SK-N-SH treated with all-trans-retinoic acid at 6 μM for 48 hours (cell line): Measurements from ENCODE around the gene DNAJC9.
A peak's percentile ranks its signal among the peaks of the same experiment; 100 is the strongest.

Source experiments
- ATAC-seq: fragments of 200-7000 bp; cut with Tn5 transposase; 3 replicates; pipeline ENCODE4 v1.9.1; 2020; ENCODE audit warnings: mild to moderate bottlenecking, moderate library complexity
- ARNTL ChIP-seq: fragments of 450-650 bp; formaldehyde crosslinking; IDR thresholded peaks from 2 replicates; pipeline ENCODE4 v1.5.0; 2020; ENCODE audit warnings: low read depth, mild to moderate bottlenecking, moderate library complexity, borderline replicate concordance
- CSDC2 ChIP-seq: fragments of 250-450 bp; sonication (Bioruptor Pico); IDR thresholded peaks from 2 replicates; pipeline ENCODE4 v1.5.0; 2020; ENCODE audit warnings: mild to moderate bottlenecking, moderate library complexity
- CSRNP3 ChIP-seq: fragments of 250-450 bp; sonication (Bioruptor Pico); IDR thresholded peaks from 2 replicates; pipeline ENCODE4 v1.5.1; 2021; ENCODE audit warnings: mild to moderate bottlenecking, moderate library complexity
- ESRRG ChIP-seq: fragments of 250-450 bp; sonication (Bioruptor Pico); IDR thresholded peaks from 2 replicates; pipeline ENCODE4 v1.6.1; 2021; ENCODE audit warnings: mild to moderate bottlenecking
- GLIS3 ChIP-seq: fragments of 250-450 bp; sonication (Bioruptor Pico); IDR thresholded peaks from 2 replicates; pipeline ENCODE4 v1.5.0; 2020; ENCODE audit warnings: mild to moderate bottlenecking, moderate library complexity
- OSR1 ChIP-seq: fragments of 250-450 bp; sonication (Bioruptor Pico); IDR thresholded peaks from 2 replicates; pipeline ENCODE4 v1.8.0; 2022; ENCODE audit warnings: moderate library complexity, mild to moderate bottlenecking, inconsistent platforms
- POU6F1 ChIP-seq: fragments of 250-450 bp; sonication (Bioruptor Pico); IDR thresholded peaks from 2 replicates; pipeline ENCODE4 v1.8.0; 2021; ENCODE audit warnings: low read depth, mild to moderate bottlenecking, moderate library complexity, borderline replicate concordance
- PPARA ChIP-seq: fragments of 250-450 bp; sonication (Bioruptor Pico); IDR thresholded peaks from 2 replicates; pipeline ENCODE4 v1.5.0; 2020; ENCODE audit warnings: mild to moderate bottlenecking, borderline replicate concordance
- RARB ChIP-seq: fragments of 250-450 bp; sonication (Bioruptor Pico); IDR thresholded peaks from 2 replicates; pipeline ENCODE4 v1.8.0; 2021; ENCODE audit warnings: mild to moderate bottlenecking, moderate library complexity
- SNAI2 ChIP-seq: fragments of 250-450 bp; sonication (Bioruptor Pico); IDR thresholded peaks from 2 replicates; pipeline ENCODE4 v1.5.0; 2020; ENCODE audit warnings: mild to moderate bottlenecking, moderate library complexity
- TCF4 ChIP-seq: fragments of 250-450 bp; sonication (Bioruptor Pico); IDR thresholded peaks from 2 replicates; pipeline ENCODE4 v1.8.0; 2021; ENCODE audit warnings: mild to moderate bottlenecking, moderate library complexity, borderline replicate concordance
- TOX ChIP-seq: fragments of 250-450 bp; sonication (Bioruptor Pico); IDR thresholded peaks from 2 replicates; pipeline ENCODE4 v1.8.0; 2021; ENCODE audit warnings: mild to moderate bottlenecking, moderate library complexity, borderline replicate concordance
- ZC3H10 ChIP-seq: fragments of 250-450 bp; sonication (Bioruptor Pico); IDR thresholded peaks from 2 replicates; pipeline ENCODE4 v1.5.1; 2021; ENCODE audit warnings: mild to moderate bottlenecking, moderate library complexity
- ZFP30 ChIP-seq: fragments of 450-650 bp; formaldehyde crosslinking; IDR thresholded peaks from 2 replicates; pipeline ENCODE4 v1.5.0; 2022; ENCODE audit warnings: mild to moderate bottlenecking, moderate library complexity
- ZNF565 ChIP-seq: fragments of 450-650 bp; formaldehyde crosslinking; conservative IDR thresholded peaks from 2 replicates; pipeline ENCODE4 v1.5.0; 2020; ENCODE audit warnings: low read depth, mild to moderate bottlenecking, moderate library complexity
- ZNF70 ChIP-seq: fragments of 450-650 bp; formaldehyde crosslinking; IDR thresholded peaks from 2 replicates; pipeline ENCODE4 v1.5.0; 2020; ENCODE audit warnings: mild to moderate bottlenecking, moderate library complexity
- ZNF8 ChIP-seq: fragments of 450-650 bp; formaldehyde crosslinking; IDR thresholded peaks from 2 replicates; pipeline ENCODE4 v1.5.0; 2020; ENCODE audit warnings: mild to moderate bottlenecking, moderate library complexity
- TF ChIP-seq, protein P1 (sequence below): fragments of 250-450 bp; sonication (Bioruptor Pico); IDR thresholded peaks from 2 replicates; pipeline ENCODE4 v1.5.0; 2020; ENCODE audit warnings: mild to moderate bottlenecking, moderate library complexity

The DNAJC9 gene

DNA sequence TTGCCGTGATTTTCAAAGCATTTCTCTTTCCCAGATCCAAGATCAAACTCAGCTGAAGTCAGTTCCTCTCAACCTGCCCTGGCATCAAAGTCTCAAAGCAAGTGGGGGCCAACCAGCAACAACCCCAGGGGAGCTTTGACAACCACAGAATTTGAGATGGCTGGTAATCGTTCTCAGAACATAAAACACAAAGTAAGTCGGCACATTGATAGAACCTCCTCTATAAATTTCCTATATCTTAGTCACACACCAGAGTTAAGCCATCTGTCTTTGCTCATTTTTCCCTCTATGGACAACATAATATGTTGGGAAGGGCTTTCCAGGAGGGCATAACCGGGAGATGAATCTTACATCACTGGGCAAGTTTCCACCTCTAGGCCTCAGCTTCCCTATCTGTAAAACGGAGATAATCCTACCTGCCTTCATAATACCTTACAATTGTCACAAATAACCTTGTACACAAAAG, 1.2 kb upstream of the DNAJC9 start:
- no peak for ATAC-seq
- TF ChIP-seq ZFP30 (CRISPR knock-in tag) (no peak), ZNF70 (CRISPR knock-in tag) (no peak), PPARA (no peak), OSR1 (CRISPR knock-in tag) (no peak), ARNTL (CRISPR knock-in tag) (no peak)
- TF ChIP-seq, all 23 proteins: peak for 0

GRCh38 chr10:73247509-73248258, 629 bp upstream of the DNAJC9 start:
- no peak for ATAC-seq
- TF ChIP-seq CSDC2: no peak
- TF ChIP-seq CSRNP3 (CRISPR knock-in tag): peak; percentile 18; the same call in 1 of the 2 replicates
- no peak for TF ChIP-seq OSR1 (CRISPR knock-in tag)
- TF ChIP-seq ZC3H10: no peak

GRCh38 chr10:73246322-73246645, 771 bp downstream of the DNAJC9 start:
- no peak for TF ChIP-seq CSDC2
- no peak for TF ChIP-seq GLIS3 (CRISPR knock-in tag)
- no peak for TF ChIP-seq TOX
- no peak for TF ChIP-seq RARB
- no peak for TF ChIP-seq ZNF70 (CRISPR knock-in tag)
- TF ChIP-seq, protein P1, sequence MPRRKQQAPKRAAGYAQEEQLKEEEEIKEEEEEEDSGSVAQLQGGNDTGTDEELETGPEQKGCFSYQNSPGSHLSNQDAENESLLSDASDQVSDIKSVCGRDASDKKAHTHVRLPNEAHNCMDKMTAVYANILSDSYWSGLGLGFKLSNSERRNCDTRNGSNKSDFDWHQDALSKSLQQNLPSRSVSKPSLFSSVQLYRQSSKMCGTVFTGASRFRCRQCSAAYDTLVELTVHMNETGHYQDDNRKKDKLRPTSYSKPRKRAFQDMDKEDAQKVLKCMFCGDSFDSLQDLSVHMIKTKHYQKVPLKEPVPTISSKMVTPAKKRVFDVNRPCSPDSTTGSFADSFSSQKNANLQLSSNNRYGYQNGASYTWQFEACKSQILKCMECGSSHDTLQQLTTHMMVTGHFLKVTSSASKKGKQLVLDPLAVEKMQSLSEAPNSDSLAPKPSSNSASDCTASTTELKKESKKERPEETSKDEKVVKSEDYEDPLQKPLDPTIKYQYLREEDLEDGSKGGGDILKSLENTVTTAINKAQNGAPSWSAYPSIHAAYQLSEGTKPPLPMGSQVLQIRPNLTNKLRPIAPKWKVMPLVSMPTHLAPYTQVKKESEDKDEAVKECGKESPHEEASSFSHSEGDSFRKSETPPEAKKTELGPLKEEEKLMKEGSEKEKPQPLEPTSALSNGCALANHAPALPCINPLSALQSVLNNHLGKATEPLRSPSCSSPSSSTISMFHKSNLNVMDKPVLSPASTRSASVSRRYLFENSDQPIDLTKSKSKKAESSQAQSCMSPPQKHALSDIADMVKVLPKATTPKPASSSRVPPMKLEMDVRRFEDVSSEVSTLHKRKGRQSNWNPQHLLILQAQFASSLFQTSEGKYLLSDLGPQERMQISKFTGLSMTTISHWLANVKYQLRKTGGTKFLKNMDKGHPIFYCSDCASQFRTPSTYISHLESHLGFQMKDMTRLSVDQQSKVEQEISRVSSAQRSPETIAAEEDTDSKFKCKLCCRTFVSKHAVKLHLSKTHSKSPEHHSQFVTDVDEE: no peak
- no peak for TF ChIP-seq ESRRG
- no peak for TF ChIP-seq ZC3H10
- TF ChIP-seq ARNTL (CRISPR knock-in tag): no peak
- no peak for TF ChIP-seq ZNF565 (CRISPR knock-in tag)
- TF ChIP-seq OSR1 (CRISPR knock-in tag): no peak
- TF ChIP-seq SNAI2 (CRISPR knock-in tag): no peak
- no peak for TF ChIP-seq TCF4 (CRISPR knock-in tag)
- TF ChIP-seq ZNF8 (CRISPR knock-in tag): no peak
- ATAC-seq: no peak

- TF ChIP-seq PPARA: no peak
- TF ChIP-seq TOX: no peak
- TF ChIP-seq TCF4 (CRISPR knock-in tag): no peak
- no peak for TF ChIP-seq ESRRG
- TF ChIP-seq SNAI2 (CRISPR knock-in tag): no peak
- TF ChIP-seq, protein P1: no peak
- TF ChIP-seq, all 23 proteins: peak for 0
- 0 out of 3 replicates have a peak, but pooled peaks have one; percentile 2 for ATAC-seq
These were observed 2.1 kb downstream of the DNAJC9 start for GRCh38 chr10:73244866-73245477.

DNA sequence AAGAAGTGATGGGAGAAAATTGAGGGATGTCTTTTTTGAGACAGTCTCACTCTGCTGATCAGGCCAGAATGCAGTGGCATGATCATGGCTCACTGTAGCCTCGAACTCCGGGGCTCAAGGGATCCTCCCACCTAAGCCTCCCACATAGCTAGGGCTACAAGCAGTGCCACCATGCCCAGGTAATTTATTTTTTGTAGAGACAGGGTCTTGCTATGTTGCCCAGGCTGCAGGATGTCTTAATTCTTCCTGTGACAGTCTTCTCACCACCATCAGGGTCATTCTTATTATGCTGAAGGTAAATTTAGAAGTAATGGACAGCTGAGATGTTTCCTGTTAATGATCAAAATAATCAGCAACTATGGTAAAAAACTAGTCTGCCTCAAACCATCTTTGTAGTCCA, 7.1 kb downstream of the DNAJC9 start:
- ATAC-seq: no peak
- TF ChIP-seq ZFP30 (CRISPR knock-in tag): no peak
- no peak for TF ChIP-seq ZC3H10
- no peak for TF ChIP-seq CSRNP3 (CRISPR knock-in tag)
- TF ChIP-seq, protein P1: no peak
- no peak for TF ChIP-seq CSDC2
- TF ChIP-seq POU6F1 (CRISPR knock-in tag): no peak
- no peak for TF ChIP-seq TOX
- TF ChIP-seq ZNF8 (CRISPR knock-in tag): no peak
- TF ChIP-seq ESRRG: no peak
- TF ChIP-seq ZNF70 (CRISPR knock-in tag): no peak
- no peak for TF ChIP-seq ZNF565 (CRISPR knock-in tag)
